Hepatocyte (in vitro differentiated cells): ENCODE data around the gene PAF1.

ENCODE experiments used
- EZH2 ChIP-seq: fragments of 200-600 bp; sonication (generic); IDR thresholded peaks from 2 replicates; pipeline ENCODE4 v1.6.1; 2016; ENCODE audit warnings: antibody characterized with exemption, mild to moderate bottlenecking, borderline replicate concordance
- EZH2phosphoT487 ChIP-seq: fragments of 200-600 bp; sonication (generic); IDR thresholded peaks from one replicate; pipeline ENCODE4 v1.6.1; 2018; ENCODE audit warnings: antibody characterized with exemption, mild to moderate bottlenecking, low read depth, moderate library complexity; ENCODE audit not compliant: unreplicated experiment, severe bottlenecking
- TF ChIP-seq, protein P1 (sequence below): fragments of 200-600 bp; sonication (generic); IDR thresholded peaks from 2 replicates; pipeline ENCODE4 v1.5.1; 2016; ENCODE audit warnings: antibody characterized with exemption, mild to moderate bottlenecking; ENCODE audit not compliant: poor library complexity

DNA sequence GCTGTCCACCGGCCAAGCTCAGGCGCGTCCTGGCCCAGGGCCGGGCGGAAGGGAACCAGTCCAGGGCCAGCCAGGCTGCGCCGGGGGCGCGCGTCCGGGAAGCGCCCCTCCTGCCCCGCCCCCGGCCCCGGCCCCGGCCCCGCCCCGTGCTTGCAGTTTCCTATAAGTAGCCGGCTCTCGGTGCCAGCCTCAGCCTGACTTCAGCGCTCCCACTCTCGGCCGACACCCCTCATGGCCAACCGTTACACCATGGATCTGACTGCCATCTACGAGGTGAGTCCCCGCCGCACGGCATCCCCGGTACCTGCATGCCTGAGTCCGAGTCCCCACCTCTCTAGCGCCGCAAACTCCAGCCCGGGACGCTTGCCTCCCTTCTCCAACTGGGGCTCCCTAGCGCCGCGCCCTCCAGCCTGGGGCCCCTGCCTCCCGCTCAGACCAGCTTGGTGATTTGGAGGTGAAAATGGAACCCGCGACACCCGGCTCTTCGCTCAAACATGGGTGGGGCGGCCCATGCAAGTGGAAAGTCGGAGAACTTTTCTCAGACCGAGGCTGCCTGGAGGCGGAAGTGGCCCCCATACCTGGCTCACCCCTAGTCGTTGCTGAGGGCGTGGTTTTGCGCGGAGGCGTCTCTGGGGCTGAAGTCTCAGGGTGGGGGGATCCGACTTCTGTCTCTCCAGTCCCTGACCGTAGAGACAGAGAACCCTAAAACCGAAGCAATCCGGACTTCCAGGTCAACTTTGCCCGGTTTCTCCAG lies 15.9 kb upstream of the PAF1 start, which contains the start of gene ZFP36:
- TF ChIP-seq, protein P1, sequence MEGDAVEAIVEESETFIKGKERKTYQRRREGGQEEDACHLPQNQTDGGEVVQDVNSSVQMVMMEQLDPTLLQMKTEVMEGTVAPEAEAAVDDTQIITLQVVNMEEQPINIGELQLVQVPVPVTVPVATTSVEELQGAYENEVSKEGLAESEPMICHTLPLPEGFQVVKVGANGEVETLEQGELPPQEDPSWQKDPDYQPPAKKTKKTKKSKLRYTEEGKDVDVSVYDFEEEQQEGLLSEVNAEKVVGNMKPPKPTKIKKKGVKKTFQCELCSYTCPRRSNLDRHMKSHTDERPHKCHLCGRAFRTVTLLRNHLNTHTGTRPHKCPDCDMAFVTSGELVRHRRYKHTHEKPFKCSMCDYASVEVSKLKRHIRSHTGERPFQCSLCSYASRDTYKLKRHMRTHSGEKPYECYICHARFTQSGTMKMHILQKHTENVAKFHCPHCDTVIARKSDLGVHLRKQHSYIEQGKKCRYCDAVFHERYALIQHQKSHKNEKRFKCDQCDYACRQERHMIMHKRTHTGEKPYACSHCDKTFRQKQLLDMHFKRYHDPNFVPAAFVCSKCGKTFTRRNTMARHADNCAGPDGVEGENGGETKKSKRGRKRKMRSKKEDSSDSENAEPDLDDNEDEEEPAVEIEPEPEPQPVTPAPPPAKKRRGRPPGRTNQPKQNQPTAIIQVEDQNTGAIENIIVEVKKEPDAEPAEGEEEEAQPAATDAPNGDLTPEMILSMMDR, result no peak
- TF ChIP-seq EZH2phosphoT487, result no peak
- TF ChIP-seq EZH2, result no peak
